Stomach smooth muscle (tissue), 2 donors: Measurements from ENCODE around the gene EEF1A2.

Source experiments
- H3K27ac ChIP-seq: one replicate; pipeline ENCODE4 v1.7.0; 2013; ENCODE audit warnings: mild to moderate bottlenecking, low read length, inconsistent platforms
- H3K27me3 ChIP-seq, 2 donors: one replicate each; pipeline ENCODE4 v1.7.0; 2013; ENCODE audit warnings: low read length in 2 of 2; ENCODE audit not compliant: insufficient read depth in 2 of 2, control insufficient read depth in 1 of 2
- H3K36me3 ChIP-seq, 2 donors: one replicate each; pipeline ENCODE4 v1.7.0; 2013; ENCODE audit warnings: low read length in 2 of 2; ENCODE audit not compliant: control insufficient read depth in 2 of 2, insufficient read depth in 2 of 2
- H3K4me1 ChIP-seq: one replicate; pipeline ENCODE4 v1.7.0; 2013; ENCODE audit warnings: low read length; ENCODE audit not compliant: control insufficient read depth, insufficient read depth
- H3K4me3 ChIP-seq, 2 donors: one replicate each; pipeline ENCODE4 v1.7.0; 2013; ENCODE audit warnings: low read length in 2 of 2
- H3K9ac ChIP-seq, 2 donors: one replicate each; pipeline ENCODE4 v1.7.0; 2013; ENCODE audit warnings: low read length in 2 of 2, mild to moderate bottlenecking in 1 of 2
- H3K9me3 ChIP-seq, 2 donors: one replicate each; pipeline ENCODE4 v1.7.0; 2013; ENCODE audit warnings: low read length in 2 of 2; ENCODE audit not compliant: control insufficient read depth in 2 of 2
- donor health status: healthy.
- donor health status: Pancreatic carcinoma.

The EEF1A2 gene

DNA sequence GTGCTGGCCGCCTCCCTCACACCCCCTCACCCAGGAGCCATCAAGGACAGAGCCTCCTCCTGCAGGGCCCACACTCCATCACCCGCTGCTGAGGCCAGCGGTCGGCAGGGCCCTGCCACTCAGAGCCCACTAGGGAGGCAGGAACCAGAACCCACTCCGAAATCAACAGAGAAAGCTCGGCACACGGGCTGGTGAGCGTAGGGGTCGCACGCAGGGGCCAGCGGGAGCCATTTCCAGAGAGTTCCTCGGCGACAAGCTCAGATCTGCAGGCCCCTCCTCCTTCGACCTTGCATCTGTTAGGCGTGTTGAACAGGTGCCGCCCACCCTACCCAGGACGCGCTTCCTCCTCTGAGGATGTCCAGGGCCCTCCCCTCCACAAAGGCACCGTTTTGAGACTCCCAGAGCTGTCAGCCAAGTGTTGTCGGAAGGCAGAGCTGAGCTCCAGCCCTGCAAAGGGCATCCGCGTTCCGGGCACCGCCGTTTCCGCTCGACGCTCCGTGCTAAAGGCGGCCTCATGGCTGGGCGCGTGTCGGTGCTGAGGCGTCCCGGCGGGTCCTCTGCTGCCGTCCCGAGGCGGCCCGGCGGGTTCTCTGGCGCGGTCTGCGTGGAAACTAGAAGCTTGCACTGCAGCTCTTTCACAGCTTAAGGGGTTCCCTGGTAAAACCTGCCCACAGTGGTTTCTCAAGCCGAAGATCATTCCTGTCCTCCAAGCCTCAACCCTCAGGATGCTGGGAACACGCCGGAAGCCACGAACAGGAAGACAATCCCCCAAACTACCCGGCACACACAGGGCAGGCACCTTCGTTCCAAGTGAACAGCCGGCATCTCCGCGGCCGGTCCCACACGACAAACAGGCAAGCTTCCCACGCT lies 33.3 kb downstream of the EEF1A2 start:
- H3K36me3 ChIP-seq = no peaks in the 10 kb centered on the region
- no peak overlapping the region for H3K9ac ChIP-seq
- H3K4me1 ChIP-seq = no peaks in the 10 kb centered on the region
- H3K4me3 ChIP-seq = no peak overlapping the region
- no peak overlapping the region for H3K27ac ChIP-seq
- peaks cover 18 to 31% of the 10 kb centered on the region in 2 donors for H3K27me3 ChIP-seq
- no peaks in the 10 kb centered on the region for H3K9me3 ChIP-seq

DNA sequence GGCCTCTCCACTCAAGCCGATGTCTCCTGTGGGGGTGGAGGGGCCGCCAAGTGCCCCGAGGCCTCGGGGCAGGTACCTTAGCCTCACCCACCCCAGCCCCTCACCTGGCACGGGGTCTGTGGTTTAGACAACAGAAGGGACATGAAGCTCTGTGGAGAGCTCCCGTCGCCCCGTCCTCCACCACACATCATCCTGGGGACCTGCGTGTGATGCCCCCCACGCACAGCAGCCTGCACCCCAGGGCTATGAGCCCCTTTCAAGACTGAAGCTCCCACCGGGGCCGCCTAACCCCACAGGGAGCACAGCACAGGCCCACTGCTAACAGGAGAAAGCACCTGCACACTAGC lies 34.6 kb downstream of the EEF1A2 start:
- Histone ChIP-seq H3K4me3 (no peak overlapping the region), H3K9me3 (no peaks in the 10 kb centered on the region), H3K4me1 (no peaks in the 10 kb centered on the region), H3K27me3 (peaks cover 19 to 29% of the 10 kb centered on the region in 2 donors), H3K27ac (no peak overlapping the region), H3K36me3 (no peaks in the 10 kb centered on the region), H3K9ac (no peak overlapping the region)

DNA sequence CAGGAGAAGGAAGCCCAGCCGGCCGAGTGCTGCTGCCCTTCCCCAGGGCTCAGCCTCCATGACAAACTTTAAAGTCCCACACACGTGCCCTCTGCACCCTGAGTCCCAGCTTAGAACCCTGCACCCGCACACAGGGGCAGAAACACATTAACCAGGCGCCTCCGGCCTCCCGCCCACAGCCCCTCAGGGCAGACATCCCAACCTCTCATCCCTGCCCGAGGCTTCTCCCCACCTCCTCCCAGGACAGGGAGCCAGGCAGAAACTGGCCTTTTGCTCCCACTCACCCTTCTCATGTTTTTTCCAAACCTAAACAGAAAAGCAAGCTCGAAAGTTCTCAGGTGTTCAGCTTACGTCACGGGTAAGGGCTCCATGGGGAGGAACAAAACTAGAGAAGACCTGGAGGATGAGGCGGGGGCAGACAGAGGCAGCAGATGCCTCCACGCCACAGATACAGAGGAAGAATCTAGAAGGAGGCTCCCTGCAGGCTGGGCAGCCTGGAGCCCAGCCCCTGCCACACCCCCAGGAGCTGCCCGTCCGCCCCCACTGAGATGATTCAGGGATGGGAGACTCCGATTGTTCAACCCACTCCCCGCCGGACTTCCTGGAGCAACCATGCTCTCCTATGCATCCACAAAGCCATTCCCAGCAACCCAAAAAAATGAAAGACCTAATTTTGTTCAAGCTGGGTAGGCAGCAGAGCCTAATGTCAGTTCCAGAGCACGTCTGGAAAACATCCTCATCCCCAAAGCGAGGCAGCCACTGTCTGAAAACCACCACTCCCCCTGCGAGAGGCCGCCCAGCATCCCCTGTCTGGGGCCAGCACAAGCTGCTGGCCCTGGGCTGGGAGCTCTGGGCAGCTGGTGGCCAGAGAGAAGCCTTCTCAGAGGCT lies 35.2 kb downstream of the EEF1A2 start:
- no peak overlapping the region for H3K9ac ChIP-seq
- no peak overlapping the region for H3K27ac ChIP-seq
- no peaks in the 10 kb centered on the region for H3K36me3 ChIP-seq
- no peaks in the 10 kb centered on the region for H3K4me1 ChIP-seq
- peaks cover 18 to 27% of the 10 kb centered on the region in 2 donors for H3K27me3 ChIP-seq
- H3K9me3 ChIP-seq = no peaks in the 10 kb centered on the region
- H3K4me3 ChIP-seq = no peak overlapping the region

DNA sequence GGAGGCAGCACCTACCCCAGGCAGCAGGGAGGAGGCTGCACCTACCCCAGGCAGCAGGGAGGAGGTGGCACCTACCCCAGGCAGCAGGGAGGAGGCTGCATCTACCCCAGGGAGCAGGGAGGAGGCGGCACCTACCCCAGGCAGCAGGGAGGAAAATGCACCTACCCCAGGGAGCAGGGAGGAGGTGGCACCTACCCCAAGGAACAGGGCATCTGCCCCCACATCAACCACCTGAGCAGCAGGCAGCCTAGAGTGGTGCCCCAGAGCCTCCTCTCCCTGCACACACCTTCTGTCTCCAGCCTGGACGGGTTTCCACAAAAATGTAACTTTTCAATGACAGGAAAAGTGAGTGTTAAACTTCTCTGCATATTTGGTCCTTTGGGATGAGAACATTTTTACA lies 36.6 kb downstream of the EEF1A2 start:
- peaks cover 19 to 31% of the 10 kb centered on the region in 2 donors for H3K27me3 ChIP-seq
- no peak overlapping the region for H3K27ac ChIP-seq
- H3K36me3 ChIP-seq = no peaks in the 10 kb centered on the region
- peaks cover 2% of the 10 kb centered on the region for H3K4me1 ChIP-seq
- H3K4me3 ChIP-seq = no peak overlapping the region
- no peak overlapping the region for H3K9ac ChIP-seq
- no peaks in the 10 kb centered on the region for H3K9me3 ChIP-seq

DNA sequence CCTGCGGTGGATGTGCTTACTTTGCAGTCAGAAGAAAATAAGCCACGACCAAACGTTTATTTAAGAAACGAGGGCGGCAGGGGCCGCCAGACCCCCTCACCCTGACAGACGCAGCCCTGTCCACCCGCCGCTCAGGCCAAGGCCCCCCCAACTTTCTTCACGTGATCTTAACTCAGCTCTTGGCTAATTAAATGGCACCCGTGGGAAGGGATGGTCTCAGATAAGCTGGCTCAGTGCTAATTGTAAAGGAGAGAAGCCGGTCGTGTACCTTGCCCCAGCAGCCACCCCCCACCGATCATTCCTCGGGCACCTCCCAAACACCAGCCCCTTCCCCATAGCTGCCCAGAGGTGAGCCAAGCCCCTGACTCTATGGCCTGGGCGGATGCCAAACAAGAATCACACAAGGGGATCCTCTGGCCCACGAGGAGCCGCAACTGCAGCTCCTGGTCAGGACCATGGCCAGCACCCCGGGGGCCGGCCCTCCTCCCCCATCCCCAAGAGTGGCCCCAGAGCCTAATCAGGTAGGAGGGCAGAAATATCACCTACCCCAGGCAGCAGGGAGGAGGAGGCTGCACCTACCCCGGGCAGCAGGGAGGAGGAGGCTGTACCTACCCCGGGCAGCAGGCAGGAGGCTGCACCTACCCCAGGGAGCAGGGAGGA lies 37.6 kb downstream of the EEF1A2 start:
- H3K4me1 ChIP-seq = peaks cover 4% of the 10 kb centered on the region
- H3K4me3 ChIP-seq = no peak overlapping the region
- peaks cover 25 to 31% of the 10 kb centered on the region in 2 donors for H3K27me3 ChIP-seq
- H3K9me3 ChIP-seq = no peaks in the 10 kb centered on the region
- no peaks in the 10 kb centered on the region for H3K36me3 ChIP-seq
- H3K27ac ChIP-seq = no peak overlapping the region
- no peak overlapping the region for H3K9ac ChIP-seq

DNA sequence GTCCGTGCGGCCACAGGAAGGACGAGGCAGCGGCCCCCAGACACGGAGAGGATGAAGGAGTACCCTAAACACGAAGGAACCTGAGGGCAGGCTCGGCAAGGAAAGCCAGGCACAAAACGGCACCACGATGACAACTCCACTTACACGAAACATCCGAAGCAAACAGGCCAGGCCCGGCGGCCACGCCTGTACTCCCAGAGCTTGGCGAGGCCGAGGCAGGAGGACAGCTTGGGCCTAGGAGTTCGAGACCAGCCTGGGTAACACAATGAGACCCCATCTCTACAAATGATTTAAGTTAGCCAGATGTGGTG lies 39.9 kb downstream of the EEF1A2 start:
- Histone ChIP-seq H3K36me3 (no peaks in the 10 kb centered on the region), H3K4me3 (no peak overlapping the region), H3K9ac (no peak overlapping the region), H3K9me3 (no peaks in the 10 kb centered on the region), H3K4me1 (peaks cover 4% of the 10 kb centered on the region), H3K27me3 (peaks cover 41 to 44% of the 10 kb centered on the region in 2 donors), H3K27ac (no peak overlapping the region)

DNA sequence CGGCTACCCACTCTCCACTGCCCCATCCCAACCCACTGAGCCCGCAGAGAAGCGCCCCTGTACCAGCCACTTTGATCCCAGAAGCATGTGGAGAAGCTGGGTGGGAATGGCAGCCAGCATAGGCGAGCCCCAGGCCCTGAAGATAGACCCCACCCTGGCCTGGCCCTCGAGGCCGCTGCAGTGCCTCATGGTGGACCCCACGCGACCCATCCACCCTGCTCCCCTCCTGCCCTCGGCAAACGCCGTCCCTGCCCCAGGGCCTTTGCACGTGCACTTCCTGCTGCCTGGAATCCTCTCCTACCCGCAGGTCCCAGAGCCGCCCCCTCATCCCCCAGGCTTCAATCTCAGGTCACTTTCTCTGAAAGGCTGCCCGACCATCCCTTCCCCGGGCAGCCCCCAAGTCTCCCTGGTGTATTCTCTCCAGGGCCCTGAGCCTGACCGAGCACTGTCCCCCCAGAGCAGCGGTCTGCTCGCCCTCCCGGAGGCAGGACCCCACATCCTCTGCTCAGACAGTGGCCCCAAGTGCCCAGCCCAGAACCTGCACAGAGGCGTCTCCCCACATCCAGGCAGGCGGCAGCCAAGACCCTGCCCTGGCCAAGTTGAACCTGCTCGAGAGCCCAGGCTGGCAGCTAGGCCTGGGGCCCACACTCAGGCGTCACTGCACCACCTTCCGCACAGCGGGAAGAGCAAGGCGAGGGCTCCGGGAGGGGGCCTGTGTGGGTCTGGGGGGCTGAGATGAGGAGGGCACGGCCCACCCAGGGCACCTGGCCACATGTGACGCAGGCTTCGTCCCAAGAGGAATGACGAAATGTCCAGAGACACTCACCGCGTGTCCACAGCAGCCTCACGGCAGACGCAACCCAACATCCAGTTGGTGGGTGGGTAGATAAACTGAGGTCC lies 40.5 kb downstream of the EEF1A2 start:
- Histone ChIP-seq H3K27ac (no peak overlapping the region), H3K4me1 (peaks cover 6% of the 10 kb centered on the region), H3K9ac (no peak overlapping the region), H3K36me3 (no peaks in the 10 kb centered on the region), H3K27me3 (peaks cover 46 to 48% of the 10 kb centered on the region in 2 donors), H3K9me3 (no peaks in the 10 kb centered on the region), H3K4me3 (no peak overlapping the region)

DNA sequence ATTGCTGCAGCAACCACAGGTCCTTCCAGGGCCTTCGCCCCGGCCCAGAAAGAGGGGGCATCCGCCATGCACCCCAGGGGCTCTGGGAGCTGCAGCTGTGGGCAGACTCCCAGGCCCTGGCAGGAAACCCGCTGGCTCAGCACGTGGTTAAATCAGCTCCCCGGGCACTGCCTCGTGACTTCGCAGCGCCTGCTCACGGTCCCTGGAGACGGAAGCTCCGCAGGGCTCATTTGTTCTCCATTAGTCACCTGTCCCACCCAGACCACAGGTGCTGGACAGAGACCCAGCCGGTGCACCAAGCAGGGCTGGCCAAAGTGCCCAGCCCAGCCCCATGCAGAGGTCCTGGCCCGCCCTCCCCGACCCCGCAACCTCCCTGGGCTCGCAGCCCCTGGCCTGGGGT lies 41.1 kb downstream of the EEF1A2 start:
- Histone ChIP-seq H3K27me3 (peaks cover 43 to 52% of the 10 kb centered on the region in 2 donors), H3K4me3 (no peak overlapping the region), H3K36me3 (no peaks in the 10 kb centered on the region), H3K27ac (no peak overlapping the region), H3K9ac (no peak overlapping the region), H3K9me3 (no peaks in the 10 kb centered on the region), H3K4me1 (peaks cover 8% of the 10 kb centered on the region)

DNA sequence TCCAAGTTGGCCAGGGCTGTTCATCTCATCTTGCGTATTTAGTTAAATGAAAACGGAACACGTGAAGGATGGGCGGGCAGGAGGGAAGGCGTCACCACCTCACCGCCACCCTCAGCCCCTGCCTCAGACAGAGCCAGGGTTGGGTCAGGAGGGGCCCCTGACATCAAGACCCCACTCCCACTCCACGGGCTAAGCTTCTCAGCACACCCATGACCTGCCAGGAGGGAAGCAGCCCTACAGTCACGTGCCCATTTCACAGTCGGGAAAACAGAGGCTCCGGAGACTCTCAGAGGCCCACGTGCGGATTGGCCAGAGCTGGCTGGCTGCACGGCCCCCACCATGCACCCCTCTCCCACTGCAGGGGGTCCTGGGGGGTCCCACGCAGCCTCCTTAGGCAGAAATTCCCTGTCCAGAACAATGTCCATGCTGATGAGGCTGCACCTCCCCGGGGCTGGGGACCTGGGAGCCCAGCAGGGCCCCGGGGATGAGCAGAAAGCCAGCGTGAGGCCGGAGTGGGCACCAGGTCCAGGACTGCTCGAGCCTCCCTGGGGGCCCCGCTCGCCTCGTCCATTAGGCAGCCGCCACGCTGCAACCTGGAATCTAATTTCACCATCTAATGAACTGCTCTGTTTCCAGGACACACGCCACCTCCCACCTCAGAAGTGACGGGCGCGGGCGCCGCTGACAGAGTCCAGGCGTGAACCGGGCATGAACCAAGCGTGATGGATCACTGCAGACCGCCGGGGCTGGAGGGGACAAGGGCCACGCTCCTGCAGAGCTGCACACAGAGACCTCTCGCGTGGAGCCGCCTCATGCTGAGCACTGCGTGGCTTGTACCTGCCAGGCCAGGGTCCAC lies 42.2 kb downstream of the EEF1A2 start:
- no peaks in the 10 kb centered on the region for H3K36me3 ChIP-seq
- H3K9ac ChIP-seq = no peak overlapping the region
- no peak overlapping the region for H3K27ac ChIP-seq
- no peaks in the 10 kb centered on the region for H3K9me3 ChIP-seq
- H3K4me3 ChIP-seq = no peak overlapping the region
- H3K4me1 ChIP-seq = peaks cover 8% of the 10 kb centered on the region
- peaks cover 42 to 57% of the 10 kb centered on the region in 2 donors for H3K27me3 ChIP-seq
